ENCODE measurements around the gene HIRA. TPM values are rescaled to one million over a fixed set of nuclear protein-coding genes. Genes with fewer than 3 reads are reported as not detected.

The HIRA gene
- total RNA-seq, 1 experiment from 2014 or later = 51.0 TPM

DNA sequence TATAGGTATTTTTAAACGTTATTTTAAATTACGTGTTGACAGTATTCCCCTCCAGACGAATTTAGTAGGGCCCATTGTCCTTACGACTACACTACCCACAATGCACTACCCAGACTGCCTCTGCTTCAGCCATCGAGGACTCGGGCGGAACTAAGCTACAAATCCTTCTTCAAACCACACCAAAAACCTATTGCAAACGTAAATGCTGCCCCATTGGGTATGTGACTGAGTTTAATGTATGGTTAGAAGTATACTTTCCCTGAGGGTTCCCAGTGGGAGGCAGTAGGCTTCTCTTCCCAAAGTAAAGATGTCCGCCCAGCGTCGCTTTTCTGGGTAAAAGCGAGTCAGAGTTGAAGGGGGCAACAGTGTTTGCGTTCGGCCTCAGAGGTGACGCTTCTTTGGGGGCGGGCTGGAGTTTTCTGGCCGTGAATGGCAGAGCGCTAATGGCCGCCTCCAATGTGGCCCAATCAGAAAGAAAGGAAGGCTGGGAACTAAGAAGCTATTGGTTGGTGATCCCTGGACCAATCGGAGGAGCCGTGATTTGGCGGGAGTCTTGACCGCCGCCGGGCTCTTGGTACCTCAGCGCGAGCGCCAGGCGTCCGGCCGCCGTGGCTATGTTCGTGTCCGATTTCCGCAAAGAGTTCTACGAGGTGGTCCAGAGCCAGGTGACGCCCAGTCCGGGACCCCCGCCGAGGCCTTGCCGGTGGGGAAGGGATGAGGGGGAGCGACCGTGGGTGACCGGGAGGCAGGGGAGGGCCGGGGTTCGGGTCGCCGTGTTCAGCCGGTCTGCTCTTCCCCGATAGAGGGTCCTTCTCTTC, 48.0 kb upstream of the HIRA start, which contains the start of gene CDC45:
Gene CDC45 (plus strand): TSS at position 566 of the 818 bp plus-strand sequence. CDS start 49 bp downstream, at position 615.
- ChIA-PET CTCF (interaction anchor here (0.6 to 2.9 kb wide), 14 partner anchors 14 to 335 kb away, joined by 3 to 18 read pairs (median 4); partner anchors contain the start of gene ESS2), POLR2A (interaction anchor here (0.6 to 1.0 kb wide), 6 partner anchors 20 to 183 kb away, joined by 3 to 5 read pairs (median 4); partner anchors contain the start of genes C22orf39 and HIRA)
- peak; percentile 95 for DNase-seq (ENCODE audit: low spot score)
- H3K27ac Mint-ChIP-seq = peak within 1 kb of the TSS; percentile 99
- H3K4me3 Mint-ChIP-seq = peak within 1 kb of the TSS; percentile 96
- peak; percentile 96 for ATAC-seq
- no peaks in the 10 kb centered on the region for H3K27me3 Mint-ChIP-seq (ENCODE audit: low read depth)
- H3K4me1 Mint-ChIP-seq = peaks cover 23% of the 10 kb centered on the region
- no peaks in the 10 kb centered on the region for H3K9me3 Mint-ChIP-seq
- peaks cover 20% of the 10 kb centered on the region for H3K36me3 Mint-ChIP-seq
- TF ChIP-seq, protein P1, sequence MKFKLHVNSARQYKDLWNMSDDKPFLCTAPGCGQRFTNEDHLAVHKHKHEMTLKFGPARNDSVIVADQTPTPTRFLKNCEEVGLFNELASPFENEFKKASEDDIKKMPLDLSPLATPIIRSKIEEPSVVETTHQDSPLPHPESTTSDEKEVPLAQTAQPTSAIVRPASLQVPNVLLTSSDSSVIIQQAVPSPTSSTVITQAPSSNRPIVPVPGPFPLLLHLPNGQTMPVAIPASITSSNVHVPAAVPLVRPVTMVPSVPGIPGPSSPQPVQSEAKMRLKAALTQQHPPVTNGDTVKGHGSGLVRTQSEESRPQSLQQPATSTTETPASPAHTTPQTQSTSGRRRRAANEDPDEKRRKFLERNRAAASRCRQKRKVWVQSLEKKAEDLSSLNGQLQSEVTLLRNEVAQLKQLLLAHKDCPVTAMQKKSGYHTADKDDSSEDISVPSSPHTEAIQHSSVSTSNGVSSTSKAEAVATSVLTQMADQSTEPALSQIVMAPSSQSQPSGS (CRISPR knock-in tag; IDR thresholded peaks at IDR 0.05; ENCODE audit: borderline replicate concordance, low read depth) = no peak
- TF ChIP-seq, protein P2, sequence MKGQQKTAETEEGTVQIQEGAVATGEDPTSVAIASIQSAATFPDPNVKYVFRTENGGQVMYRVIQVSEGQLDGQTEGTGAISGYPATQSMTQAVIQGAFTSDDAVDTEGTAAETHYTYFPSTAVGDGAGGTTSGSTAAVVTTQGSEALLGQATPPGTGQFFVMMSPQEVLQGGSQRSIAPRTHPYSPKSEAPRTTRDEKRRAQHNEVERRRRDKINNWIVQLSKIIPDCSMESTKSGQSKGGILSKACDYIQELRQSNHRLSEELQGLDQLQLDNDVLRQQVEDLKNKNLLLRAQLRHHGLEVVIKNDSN (CRISPR knock-in tag; IDR thresholded peaks at IDR 0.05) = no peak
- TF ChIP-seq SP1 (CRISPR knock-in tag; conservative IDR thresholded peaks at IDR 0.05) (peak; percentile 33; the same call in 1 of the 2 replicates), ZNF138 (CRISPR knock-in tag; conservative IDR thresholded peaks at IDR 0.05) (no peak), GTF2I (CRISPR knock-in tag; conservative IDR thresholded peaks at IDR 0.05) (no peak), SMAD3 (CRISPR knock-in tag; IDR thresholded peaks at IDR 0.05; ENCODE audit: borderline replicate concordance) (no peak), RORB (CRISPR knock-in tag; IDR thresholded peaks at IDR 0.05) (no peak), FOXP1 (CRISPR knock-in tag; IDR thresholded peaks at IDR 0.05; ENCODE audit: borderline replicate concordance) (peak; percentile 65; the same call in 1 of the 2 replicates), ZNF219 (CRISPR knock-in tag; IDR thresholded peaks at IDR 0.05; ENCODE audit: borderline replicate concordance) (no peak), SOX15 (CRISPR knock-in tag; IDR thresholded peaks at IDR 0.05) (no peak), ZNF263 (CRISPR knock-in tag; IDR thresholded peaks at IDR 0.05; ENCODE audit: low read depth) (no peak), RELA (CRISPR knock-in tag; IDR thresholded peaks at IDR 0.05; ENCODE audit: borderline replicate concordance) (no peak), ZNF121 (CRISPR knock-in tag; IDR thresholded peaks at IDR 0.05) (no peak), CREM (CRISPR knock-in tag; IDR thresholded peaks at IDR 0.05) (no peak), FOXK1 (CRISPR knock-in tag; IDR thresholded peaks at IDR 0.05) (peak; percentile 59; the same call in 1 of the 2 replicates), JAZF1 (CRISPR knock-in tag; IDR thresholded peaks at IDR 0.05) (no peak), NFATC4 (CRISPR knock-in tag; IDR thresholded peaks at IDR 0.05) (no peak), NR3C1 (CRISPR knock-in tag; conservative IDR thresholded peaks at IDR 0.05; ENCODE audit: low read depth) (no peak), TCF7 (CRISPR knock-in tag; IDR thresholded peaks at IDR 0.05; ENCODE audit: low read depth) (no peak), TP53 (CRISPR knock-in tag; IDR thresholded peaks at IDR 0.05) (no peak), GRHL2 (CRISPR knock-in tag; IDR thresholded peaks at IDR 0.05; ENCODE audit: insufficient replicate concordance, severe bottlenecking) (no peak), NFYB (CRISPR knock-in tag; conservative IDR thresholded peaks at IDR 0.05; ENCODE audit: low read depth) (peak; percentile 82)
- TF ChIP-seq, protein P3, sequence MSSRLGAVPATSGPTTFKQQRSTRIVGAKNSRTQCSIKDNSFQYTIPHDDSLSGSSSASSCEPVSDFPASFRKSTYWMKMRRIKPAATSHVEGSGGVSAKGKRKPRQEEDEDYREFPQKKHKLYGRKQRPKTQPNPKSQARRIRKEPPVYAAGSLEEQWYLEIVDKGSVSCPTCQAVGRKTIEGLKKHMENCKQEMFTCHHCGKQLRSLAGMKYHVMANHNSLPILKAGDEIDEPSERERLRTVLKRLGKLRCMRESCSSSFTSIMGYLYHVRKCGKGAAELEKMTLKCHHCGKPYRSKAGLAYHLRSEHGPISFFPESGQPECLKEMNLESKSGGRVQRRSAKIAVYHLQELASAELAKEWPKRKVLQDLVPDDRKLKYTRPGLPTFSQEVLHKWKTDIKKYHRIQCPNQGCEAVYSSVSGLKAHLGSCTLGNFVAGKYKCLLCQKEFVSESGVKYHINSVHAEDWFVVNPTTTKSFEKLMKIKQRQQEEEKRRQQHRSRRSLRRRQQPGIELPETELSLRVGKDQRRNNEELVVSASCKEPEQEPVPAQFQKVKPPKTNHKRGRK (CRISPR knock-in tag; IDR thresholded peaks at IDR 0.05; ENCODE audit: borderline replicate concordance) = no peak
- TF ChIP-seq, protein P4, sequence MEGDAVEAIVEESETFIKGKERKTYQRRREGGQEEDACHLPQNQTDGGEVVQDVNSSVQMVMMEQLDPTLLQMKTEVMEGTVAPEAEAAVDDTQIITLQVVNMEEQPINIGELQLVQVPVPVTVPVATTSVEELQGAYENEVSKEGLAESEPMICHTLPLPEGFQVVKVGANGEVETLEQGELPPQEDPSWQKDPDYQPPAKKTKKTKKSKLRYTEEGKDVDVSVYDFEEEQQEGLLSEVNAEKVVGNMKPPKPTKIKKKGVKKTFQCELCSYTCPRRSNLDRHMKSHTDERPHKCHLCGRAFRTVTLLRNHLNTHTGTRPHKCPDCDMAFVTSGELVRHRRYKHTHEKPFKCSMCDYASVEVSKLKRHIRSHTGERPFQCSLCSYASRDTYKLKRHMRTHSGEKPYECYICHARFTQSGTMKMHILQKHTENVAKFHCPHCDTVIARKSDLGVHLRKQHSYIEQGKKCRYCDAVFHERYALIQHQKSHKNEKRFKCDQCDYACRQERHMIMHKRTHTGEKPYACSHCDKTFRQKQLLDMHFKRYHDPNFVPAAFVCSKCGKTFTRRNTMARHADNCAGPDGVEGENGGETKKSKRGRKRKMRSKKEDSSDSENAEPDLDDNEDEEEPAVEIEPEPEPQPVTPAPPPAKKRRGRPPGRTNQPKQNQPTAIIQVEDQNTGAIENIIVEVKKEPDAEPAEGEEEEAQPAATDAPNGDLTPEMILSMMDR (IDR thresholded peaks at IDR 0.05) = no peak
- TF ChIP-seq, protein P5, sequence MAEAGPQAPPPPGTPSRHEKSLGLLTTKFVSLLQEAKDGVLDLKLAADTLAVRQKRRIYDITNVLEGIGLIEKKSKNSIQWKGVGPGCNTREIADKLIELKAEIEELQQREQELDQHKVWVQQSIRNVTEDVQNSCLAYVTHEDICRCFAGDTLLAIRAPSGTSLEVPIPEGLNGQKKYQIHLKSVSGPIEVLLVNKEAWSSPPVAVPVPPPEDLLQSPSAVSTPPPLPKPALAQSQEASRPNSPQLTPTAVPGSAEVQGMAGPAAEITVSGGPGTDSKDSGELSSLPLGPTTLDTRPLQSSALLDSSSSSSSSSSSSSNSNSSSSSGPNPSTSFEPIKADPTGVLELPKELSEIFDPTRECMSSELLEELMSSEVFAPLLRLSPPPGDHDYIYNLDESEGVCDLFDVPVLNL (CRISPR knock-in tag; IDR thresholded peaks at IDR 0.05; ENCODE audit: borderline replicate concordance, low read depth) = peak; percentile 86; the same call in 1 of the 2 replicates
- TF ChIP-seq, protein P6, sequence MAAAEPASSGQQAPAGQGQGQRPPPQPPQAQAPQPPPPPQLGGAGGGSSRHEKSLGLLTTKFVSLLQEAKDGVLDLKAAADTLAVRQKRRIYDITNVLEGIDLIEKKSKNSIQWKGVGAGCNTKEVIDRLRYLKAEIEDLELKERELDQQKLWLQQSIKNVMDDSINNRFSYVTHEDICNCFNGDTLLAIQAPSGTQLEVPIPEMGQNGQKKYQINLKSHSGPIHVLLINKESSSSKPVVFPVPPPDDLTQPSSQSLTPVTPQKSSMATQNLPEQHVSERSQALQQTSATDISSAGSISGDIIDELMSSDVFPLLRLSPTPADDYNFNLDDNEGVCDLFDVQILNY (CRISPR knock-in tag; IDR thresholded peaks at IDR 0.05) = peak; percentile 48
- TF ChIP-seq, protein P7, sequence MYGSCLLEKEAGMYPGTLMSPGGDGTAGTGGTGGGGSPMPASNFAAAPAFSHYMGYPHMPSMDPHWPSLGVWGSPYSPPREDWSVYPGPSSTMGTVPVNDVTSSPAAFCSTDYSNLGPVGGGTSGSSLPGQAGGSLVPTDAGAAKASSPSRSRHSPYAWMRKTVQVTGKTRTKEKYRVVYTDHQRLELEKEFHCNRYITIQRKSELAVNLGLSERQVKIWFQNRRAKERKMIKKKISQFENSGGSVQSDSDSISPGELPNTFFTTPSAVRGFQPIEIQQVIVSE (CRISPR knock-in tag; IDR thresholded peaks at IDR 0.05; ENCODE audit: borderline replicate concordance) = no peak
- TF ChIP-seq, protein P8, sequence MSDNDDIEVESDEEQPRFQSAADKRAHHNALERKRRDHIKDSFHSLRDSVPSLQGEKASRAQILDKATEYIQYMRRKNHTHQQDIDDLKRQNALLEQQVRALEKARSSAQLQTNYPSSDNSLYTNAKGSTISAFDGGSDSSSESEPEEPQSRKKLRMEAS (CRISPR knock-in tag; IDR thresholded peaks at IDR 0.05) = peak; percentile 48; the same call in 1 of the 2 replicates
